Brain pericyte (primary cell): ENCODE data around the gene TSPAN4.

Experiments
- DNase-seq: peaks from one replicate; pipeline ENCODE4 v3.0.0-alpha.2; 2012; ENCODE audit warnings: low read depth, low spot score

Gene TSPAN4

DNA sequence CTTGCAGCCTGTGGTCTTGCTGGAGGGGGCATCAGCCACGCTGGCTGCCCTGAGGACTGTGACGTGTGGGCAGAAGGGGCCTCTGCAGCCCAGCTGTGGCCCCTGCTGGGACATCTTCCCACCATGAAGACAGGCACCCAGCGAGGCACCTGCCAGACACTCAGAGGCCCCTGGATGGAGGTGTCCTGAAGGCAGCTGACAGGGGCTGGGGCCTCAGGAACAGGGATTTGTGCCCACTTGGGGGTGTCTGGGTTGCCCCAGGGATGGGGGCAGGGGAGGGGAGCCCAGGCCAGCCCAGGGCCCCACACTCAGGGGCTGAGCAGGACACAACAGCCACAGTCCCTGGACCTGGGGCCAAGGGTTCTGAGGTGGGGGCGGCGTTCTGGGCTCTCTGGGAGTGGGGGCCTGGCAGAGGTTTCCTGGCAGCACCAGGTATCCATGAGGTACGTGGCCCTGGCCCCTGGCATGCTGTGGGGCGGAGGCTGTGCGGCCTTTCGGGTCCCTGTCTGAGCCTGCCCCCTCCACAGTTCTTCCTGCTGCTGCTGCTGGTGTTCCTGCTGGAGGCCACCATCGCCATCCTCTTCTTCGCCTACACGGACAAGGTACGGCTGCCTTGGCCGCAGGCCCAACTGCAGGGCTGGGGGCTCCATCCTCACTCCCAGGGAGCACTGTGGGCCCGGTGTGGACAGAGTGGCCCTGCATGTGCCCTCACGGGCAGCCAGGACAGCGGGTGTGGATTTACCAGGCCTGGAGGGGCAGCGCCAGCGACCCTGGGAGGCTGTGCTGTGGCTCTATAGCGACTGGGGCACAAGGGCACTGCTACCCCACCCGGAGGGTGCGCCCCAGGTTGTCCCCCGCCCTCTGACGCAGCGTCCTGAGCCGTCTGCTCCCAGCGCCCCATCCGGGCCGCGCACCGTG lies 21.5 kb downstream of the TSPAN4 start:
- DNase-seq = no peak

DNA sequence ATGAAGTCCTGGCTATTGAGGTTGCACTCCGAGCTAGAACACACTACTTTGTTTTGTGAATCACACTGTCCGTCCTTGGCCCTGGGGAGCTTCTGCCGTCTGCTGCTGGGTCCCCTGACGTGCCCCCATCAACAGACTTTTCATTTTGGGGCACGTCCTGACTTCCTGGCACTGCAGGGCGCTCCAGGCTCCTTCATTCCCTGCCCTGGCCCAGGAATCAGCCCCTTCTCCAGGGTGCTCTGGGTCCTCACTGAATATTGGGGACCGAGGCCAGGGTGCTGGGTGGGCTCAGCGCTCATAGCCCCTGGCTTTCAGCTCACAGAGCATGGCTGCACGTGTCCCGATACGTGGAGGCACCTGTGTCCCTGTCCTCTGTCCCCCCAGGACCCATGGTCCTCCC lies 22.2 kb downstream of the TSPAN4 start:
- DNase-seq = no peak

DNA sequence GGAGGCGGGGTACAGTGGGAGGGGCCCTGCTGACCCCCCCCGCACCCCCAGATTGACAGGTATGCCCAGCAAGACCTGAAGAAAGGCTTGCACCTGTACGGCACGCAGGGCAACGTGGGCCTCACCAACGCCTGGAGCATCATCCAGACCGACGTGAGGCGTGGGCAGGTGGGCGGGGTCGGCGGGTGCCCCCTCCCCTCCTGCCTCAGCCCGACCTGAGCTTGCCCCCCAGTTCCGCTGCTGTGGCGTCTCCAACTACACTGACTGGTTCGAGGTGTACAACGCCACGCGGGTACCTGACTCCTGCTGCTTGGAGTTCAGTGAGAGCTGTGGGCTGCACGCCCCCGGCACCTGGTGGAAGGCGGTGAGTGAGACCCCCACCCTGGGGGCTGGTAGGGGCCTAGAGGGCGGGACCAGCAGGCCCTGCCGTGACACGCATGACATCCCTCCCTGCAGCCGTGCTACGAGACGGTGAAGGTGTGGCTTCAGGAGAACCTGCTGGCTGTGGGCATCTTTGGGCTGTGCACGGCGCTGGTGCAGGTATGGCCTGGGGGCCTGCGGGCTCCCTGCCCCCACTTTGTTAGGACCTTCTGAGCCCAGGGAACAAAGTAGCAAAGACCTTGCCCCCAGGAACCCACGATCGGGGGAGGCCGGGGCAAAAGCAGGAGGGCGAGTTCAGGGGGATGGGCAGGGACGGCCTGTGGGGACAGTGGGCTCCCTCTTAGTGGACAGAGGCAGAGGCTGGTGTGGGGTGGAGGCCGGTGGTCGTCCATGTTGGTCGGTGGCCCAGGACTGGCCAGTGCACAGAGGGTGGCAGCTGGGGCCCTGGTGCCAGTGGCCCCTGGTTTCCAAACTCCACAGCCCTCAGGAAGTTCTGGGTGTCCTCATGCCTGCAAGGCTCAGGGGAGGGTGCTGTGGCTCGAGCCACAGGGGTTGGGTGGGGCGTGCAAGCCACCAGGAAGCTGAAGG lies 23.1 kb downstream of the TSPAN4 start:
- DNase-seq = no peak

DNA sequence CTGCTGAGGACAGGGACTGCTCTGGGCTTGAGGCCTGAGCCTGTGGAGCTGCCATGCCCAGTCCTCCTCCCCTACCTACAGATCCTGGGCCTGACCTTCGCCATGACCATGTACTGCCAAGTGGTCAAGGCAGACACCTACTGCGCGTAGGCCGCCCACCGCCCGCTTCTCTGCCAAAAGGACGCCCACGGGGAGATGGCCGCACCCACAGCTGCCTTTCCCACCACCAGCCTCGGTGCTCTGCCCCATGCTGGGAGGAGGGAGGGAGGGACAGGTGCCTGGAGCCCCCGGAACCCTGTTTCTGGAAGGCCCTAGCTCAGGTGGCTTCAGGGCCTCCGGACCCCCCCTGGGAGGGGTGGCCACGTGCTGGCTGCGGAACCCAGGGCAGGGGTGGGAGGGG lies 23.8 kb downstream of the TSPAN4 start:
- DNase-seq = no peak

DNA sequence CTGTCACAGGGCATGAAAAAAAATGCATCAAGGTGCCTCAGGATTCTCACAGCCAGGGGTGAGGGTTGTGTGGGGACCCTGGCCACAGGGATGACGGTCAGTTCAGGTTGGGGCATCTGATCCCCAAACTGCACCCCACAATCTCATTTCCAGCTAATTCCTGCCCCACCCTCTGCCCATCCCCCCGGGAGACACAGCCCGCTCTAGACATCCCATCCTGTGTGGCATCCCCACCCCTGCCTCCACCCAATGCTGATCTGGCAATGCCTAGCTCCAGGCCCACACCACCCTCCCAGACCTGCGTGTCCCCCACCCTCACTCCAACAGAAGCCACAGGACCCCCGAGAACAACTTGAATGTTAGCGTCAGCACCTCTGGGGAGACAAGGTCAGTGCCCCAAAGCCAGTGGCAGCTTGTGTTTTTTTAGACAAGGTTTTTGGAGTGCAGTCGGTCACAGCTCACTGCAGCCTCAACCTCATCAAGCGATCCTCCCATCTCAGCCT lies 25.3 kb downstream of the TSPAN4 start:
- DNase-seq = no peak

DNA sequence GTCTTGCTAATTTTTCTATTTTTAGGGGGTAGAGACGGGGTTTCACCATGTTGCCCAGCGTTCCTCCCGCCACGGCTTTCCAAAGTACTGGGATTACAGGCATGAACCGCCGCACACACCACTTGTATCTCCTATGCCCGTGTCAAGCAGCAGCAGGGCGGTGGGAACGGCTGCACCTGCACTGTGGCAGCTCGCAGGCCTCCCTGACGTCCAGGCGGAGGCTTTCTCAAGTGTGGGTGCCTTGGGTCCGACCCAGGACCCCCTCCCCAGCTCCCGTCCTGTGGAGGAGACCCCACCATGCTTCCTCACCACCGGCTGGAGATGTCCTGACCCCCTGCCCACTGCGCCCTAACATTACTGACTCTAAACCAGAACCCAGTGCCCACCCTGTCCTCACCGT lies 25.7 kb downstream of the TSPAN4 start:
- no peak for DNase-seq

DNA sequence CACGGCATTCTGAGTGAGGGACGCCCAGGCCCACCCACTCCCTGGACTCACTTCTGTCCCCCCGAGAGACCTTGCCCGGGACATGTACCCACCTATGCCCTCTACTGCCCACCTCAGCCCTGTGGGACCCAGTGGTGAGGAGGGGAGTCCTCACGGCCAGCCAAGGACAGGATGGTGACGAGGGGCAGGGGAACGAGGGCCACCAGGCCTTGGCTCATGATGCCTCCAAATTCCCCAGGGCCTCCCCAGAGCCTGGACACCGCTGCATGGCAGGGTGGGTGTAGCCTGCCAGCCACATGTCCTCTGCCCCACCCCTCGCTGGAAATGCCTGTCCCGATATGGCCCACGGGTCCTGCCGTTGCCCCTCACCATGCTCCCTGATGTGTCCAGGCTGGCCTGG lies 26.1 kb downstream of the TSPAN4 start:
- DNase-seq = no peak

DNA sequence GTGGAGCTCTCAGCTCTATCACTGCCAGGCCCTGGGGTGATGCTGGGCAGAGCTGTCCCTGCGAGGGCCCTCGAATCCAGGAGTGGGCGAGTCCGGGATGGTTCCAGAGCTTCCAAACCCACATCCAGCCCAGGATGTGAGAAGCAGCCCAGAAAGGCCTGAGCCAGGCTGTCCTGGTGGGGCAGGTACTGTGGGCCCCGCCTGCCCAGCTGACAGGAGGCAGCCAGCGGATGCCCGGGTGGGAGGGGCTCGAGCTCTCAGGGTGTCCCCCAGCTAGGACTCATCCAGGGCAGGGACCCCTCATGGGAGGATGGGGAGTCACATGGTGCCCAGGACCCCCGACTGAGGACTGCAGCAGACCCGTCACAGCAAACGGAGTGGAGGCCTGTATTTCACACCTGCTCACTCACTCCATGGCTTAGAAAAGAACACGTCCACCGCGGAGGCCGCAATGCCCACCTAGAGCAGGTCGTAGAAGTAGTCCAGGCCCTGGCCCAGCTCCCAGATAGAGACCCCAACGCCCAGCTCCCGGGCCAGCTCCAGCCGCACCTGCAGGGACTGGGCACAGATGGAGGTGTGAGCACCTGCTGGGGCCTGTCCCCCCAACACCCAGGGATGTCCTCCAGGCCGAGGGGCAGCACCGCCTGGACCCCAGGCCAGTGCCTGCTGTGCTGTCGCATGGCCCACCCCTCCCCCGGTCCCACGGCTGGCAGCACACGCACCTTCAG lies 26.9 kb downstream of the TSPAN4 start:
- DNase-seq = no peak

DNA sequence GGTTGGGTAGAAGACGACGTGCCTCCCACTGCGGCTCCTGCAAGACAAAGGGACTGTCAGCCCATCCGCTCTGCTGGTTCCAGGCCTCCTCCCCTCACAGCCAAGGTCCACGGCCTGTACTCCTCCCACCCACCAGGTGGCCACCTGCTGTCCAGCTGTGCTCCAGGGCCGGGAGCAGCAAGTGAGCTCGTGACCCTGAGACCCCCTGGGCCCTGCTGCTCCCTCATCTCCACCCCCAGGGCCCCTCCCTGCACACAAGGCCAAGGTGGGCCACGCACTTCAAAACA lies 27.4 kb downstream of the TSPAN4 start:
- no peak for DNase-seq

DNA sequence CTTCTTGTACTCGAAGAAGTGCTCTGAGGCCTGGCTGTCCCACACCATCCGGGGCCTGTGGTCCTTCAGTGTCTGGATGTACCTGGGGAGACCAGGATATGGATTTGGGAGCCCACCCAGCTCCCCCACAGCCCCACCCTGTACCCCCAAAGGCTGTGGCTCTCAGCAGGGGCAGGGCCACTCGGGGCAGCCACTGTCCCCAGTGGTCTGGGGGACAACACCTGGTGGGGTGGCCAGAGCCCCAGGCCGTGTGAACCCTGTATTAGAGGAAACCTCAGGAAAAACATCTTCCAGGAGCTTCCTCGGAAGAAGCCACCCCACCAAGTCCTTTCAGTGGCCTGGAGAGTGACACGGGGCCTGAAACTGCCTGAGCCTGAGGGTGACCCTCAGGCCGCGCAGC lies 27.8 kb downstream of the TSPAN4 start:
- DNase-seq = no peak

DNA sequence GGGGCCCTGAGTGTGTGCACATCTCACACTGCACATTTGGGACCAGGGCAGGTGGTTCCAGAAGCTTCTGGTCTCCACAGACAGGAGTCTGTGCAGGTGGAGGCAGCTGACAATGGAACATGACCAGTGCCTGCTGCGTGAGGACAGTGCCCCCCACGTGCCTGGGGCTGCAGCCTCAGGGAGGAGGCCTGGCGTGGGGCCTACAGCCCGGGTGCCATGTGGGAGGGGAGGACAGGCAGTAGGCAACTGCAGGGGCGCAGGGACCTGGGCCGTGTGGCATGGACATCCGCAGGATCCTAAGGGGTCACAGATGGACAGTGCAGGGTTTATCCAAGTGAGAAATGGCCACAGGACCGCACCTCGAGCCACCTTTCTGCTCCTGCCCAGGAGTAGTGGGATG lies 28.8 kb downstream of the TSPAN4 start:
- no peak for DNase-seq

DNA sequence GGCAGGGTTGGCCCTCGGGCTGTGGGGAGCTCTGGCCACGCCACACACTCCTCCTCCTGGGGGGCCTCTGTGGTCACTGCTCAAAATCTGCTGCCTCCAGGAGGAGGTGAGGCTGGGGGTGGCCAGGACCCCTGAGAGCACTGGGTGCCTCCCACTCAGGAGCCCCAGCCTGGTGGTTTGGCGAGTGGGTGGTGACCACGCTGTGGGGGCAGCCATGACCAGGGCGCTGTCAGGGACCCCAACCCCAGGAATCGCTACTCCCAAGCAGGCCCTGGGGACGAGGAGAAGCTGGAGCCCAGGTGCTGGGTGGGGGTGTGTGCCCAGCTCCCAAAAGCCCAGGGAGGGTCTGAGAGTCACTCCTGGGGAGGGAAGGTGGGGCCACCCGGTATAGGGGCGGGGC lies 30.1 kb downstream of the TSPAN4 start:
- DNase-seq = no peak

DNA sequence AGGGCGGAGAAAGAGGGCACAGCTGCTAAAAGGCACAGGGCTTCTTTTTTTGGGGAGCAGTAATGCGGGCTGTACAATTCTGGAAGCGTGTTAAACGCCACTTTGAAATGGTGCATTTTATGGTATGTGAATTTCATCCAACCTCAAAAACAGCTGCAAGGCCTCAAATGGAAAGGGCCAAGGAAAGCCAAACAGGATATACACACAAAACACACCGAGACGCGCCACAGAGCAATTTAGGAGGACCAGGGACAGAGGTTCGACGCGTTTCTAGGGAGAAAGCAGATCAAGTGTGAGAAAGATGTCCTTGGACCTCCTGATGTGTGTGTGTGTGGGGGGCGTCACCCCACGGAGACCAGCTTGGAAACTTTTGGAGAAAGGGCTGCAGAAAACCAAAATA lies 31.1 kb downstream of the TSPAN4 start:
- DNase-seq = no peak

DNA sequence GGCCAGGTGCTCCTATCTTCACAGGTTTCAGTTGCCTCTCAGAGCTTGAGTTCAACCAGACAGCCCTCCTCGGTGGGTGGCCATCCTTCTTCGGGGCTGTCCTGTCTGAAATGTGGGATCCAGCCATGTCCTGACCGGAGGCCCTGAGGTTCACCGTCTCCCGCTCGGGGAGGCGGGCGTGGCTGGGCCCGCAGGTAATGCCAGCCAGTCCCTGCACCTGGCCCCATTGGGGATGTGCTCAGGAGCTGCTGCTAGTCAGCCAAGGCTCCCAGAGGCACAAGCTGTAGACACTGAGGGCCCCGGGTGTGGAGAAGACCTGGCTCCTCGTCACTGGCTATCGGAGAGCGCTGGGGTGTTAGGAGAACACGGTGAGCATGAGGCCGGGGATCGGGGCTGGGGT lies 32.6 kb downstream of the TSPAN4 start:
- no peak for DNase-seq

DNA sequence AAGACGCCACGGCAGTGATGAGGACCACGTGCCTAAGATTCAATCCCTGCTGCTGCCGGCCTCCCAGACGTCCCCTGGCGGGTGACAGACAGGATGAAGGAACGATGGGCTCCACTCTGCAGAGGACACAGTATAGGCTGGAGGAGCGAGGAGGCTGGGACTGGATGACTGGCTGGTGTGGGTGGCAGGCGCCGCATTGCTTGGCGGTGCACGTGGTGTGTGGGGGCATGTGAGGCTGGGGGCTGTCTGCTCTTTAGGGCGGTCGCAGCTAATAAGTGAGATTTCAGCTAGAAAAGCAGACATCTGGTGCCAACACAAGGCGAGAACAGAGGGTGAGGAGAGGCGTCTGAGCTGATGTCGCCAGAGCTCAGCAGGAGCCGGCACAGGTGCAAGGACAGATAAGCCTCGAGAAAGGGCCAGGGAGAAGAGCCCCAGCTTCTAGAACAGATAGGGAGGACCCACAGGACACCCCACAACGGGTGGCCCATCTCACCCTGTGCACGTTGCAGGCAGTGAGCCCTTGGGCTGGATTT lies 33.2 kb downstream of the TSPAN4 start:
- DNase-seq = no peak

DNA sequence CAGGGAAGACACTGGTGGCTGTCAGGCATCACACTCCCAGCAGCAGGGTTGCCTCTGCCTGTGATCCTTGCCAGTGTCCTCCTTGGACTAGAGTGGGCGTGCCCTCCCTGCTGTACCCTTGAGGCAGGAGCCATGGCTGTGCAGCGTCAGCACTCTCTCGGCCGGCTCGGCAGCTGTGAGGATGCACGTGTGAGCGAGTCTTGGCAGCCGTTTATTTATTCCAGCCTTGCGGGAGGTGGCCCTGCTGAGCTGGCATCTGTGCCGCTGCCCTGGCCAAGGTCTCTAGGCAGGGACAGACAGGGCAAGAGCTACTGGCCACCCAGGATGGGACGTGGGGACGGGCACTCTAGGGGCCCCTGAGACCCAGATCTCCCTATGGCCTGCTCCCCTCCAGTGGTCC lies 33.9 kb downstream of the TSPAN4 start:
- no peak for DNase-seq

DNA sequence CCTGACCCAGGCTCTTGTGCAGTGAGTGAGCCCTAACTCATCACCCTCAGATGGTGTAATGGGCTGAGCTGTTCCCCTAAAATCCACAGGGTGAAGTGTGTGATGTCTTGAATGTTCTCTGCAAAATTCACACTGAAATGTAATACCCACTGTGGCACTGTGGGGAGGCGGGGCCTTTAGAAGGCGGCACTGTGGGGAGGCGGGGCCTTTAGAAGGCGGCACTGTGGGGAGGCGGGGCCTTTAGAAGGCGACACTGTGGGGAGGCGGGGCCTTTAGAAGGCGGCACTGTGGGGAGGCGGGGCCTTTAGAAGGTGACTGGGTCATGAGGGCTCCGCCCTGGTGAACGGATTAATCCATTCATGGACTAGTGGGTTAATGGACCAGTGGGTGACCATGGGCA lies 34.9 kb downstream of the TSPAN4 start:
- no peak for DNase-seq

DNA sequence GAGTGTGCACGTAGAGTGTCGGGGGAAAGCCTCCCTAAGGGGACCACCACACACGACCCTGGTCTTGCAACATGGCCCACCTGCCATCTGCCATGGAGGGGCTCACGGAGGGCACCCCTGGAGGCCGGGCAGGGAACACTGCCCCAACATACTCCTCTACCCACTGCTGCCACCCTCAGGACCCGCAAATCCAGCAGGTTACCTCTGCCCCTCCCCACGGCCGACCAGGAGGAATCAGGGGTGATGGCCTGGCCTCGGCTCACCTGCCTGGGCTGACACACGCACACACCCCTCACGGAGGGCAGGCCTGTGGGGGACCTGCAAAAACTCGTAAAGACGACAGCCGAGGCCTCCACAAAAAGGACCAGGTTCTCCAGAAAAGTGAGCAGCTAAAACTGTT lies 37.8 kb downstream of the TSPAN4 start:
- no peak for DNase-seq

DNA sequence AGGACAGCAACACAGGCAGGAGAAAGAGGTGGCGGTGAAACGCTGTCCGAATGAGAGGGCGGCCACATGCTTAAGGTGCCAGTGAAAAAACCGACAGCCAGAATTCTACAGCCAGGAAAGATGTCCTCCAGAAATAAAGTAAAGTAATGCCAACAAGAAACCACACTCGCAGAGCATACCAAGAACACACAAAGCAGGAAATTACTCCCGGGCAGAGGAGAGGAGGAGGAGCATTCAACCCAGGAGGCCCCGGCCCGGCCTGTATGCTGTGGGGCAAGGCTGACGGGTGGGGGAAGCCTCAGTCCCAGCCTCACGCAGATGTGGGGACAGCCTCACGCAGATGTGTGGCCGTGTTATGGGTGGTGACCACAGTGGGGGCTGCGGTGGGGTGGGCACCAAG lies 39.9 kb downstream of the TSPAN4 start:
- no peak for DNase-seq

DNA sequence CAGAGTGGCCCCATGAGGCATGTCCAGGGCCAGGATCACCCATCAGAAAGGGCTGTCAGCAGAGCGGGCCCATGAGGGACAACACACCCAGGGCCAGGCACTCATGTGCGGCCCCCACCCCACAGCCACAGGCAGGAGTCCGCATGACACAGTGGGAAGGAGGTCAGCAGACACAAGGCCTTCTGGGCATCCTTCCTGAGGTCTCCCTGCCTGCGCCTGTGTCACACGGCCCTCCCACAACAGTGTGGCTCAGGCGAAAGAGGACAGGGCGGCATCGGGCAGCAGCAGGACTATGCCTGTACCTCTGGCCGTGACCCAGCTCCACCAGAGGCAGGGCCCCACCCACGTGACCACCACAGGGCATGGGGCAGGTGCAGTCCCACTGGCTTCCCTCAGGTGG lies 40.9 kb downstream of the TSPAN4 start:
- DNase-seq = no peak

DNA sequence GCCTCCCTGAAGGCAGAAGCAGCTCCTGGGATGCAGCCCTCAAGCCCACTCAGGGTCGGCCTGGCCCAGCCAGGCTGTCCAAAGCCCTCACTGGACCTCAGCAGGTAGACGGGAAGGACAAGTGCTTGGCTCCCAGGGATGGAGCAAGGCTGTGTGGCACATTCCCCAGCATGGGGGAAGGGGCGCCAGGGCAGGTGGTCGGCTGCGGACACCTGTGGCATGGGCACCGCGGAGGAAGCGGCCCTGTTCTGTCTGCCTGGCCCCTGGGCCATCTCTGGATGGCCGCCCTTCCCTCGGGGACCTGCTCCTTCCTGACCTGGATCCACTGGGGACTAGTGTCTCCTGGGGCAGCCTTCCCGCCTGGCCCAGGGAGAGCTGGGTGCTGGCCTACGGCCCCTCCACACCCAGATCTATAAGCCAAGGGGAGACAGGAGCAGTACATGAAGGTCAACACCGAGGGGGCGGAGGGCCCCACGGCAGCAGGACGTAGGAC lies 42.0 kb downstream of the TSPAN4 start:
- DNase-seq = no peak

DNA sequence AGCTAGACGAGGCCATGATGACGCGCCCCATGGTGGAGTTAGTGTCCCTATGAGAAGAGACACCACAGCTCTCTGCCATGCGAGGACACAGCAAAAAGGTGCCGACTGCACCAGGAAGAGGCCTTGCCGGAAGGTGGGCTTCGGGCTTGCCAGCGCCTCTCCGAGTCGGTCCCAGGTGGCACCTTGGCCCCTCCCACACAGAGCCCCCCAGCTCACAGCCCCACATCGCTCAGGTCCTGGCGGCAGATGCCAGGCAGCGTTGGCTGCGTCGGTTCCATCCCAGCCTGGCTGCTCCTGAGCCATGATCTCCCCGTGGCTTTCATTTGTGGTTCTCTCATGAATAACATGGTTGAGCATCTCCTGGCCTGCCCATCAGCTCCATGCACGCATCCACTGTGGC lies 43.9 kb downstream of the TSPAN4 start:
- no peak for DNase-seq
